HG02981 (cell line): ENCODE results near the gene STRADA.

Experiments used
- ATAC-seq: cut with Tn5 transposase; IDR thresholded peaks from one replicate; pipeline ENCODE4 v1.9.1; 2021; ENCODE audit warnings: mild to moderate bottlenecking, moderate library complexity; ENCODE audit not compliant: unreplicated experiment

The STRADA gene

DNA sequence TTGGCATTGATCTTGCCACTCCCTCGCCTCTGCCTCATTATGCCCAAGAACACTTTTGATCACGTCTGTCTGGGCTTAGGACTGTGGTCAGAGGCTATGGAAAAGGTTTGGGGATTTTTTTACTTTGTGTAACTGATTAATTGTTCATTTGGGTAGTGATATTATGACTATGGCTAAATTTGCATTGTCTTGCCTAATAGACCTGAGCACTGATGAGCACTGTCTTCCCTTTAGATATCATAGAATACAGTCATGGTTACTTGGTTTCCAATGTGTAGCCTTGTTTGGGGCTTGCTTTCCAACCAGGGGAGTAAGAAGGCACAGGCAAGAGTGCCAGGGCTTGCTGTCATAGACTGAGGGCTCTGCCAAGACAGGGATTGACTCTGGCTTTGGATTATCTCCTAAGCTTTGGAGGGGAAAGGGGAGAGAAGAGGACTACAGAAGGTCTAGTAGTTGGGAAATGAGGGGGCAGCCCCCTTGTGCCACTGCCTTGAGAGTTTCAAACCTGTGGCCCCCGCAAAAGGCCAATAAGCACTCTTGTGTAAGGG is 55.4 kb downstream of the STRADA start:
- no peak for ATAC-seq

DNA sequence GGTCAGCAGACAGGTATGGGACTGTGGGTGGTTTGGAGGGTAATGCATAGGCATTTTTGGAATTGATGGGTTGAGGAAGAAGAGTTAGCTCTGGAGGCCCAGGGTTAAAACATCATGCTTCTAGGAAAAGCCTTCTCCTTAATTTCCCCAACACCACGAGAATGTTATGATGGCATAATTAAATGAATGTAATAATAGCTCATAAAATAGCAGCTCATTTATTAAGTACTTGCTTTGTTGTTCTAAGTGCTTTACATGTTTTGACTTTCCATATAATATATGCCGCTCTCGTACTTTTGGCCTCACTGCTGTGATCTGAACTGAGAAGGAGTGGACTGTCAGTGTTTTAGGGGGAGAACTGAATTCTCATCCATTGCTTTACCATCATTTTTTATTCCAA is 56.0 kb downstream of the STRADA start:
- no peak for ATAC-seq

DNA sequence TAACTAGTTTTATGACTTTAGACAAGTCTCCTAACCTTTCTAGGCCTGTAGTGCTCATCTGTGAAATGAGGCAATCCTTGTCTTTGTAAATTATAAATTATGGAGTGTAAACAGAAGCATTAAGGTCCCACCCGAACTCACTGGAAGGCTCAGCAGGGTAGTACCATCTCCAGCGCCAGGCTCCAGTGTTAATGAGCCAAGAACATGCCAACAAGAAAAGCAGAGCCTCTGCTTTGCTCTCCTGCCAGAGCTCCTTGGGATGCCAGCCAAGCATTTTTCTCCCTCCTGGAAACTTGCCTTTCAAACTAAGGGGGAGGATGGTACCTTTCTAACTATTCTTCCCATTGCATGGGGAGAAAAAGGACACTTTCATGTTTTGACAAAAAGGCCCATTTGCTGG is 56.6 kb downstream of the STRADA start:
- no peak for ATAC-seq

DNA sequence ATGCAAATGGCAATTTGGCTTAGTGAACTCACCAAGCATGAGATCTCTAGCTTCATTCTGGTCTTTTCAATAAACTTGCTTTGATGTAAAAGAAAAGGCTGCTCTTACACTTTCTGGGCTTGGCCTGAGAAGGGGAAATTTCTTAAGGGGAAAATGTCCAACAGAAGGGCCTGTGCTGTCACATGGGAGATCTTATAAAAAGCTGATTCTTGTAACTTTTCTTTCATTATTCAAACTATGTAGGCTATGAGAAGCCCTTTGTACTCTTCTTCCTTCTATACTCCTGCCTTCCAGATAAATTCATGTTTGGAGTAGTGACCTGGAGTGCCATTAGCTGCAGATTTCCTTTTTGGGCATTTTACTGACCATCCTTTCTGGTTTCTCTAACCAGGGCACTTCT is 58.6 kb downstream of the STRADA start:
- ATAC-seq = no peak

DNA sequence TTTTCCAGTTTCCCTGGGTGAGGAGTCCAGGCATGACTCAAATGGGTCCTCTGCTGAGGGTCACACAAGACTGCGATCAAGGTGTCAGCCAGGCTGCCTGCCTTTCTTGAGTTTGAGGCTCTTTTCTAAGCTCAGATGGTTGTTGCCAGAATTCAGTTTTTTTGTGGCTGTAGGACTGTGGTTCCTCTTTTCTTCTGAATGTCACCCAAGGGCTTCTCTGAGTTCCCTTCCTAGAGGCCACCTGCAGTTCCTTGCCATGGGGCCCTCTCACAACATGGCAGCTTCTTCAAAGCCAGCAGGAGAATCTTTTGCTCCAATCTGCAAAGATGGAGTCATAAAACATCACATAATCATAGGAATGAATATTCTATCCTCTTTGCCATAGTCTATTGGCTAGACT is 59.2 kb downstream of the STRADA start:
- no peak for ATAC-seq

DNA sequence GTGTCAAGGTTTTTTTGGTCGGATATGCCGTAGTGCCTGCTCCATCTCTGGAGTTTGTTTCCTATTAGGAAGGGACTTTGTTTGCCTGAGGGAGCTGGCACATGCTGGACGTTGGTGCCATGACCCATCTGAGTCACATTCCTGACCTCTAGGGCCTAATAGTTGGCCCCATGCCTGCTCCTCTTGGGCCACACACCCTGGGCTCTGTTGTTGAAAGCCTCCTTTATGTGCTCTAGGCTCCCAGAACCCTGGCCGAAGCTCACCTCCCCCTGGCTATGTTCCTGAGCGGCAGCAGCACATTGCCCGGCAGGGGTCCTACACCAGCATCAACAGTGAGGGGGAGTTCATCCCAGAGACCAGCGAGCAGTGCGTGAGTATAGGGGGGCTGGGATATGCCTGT is 60.1 kb downstream of the STRADA start:
- no peak for ATAC-seq

DNA sequence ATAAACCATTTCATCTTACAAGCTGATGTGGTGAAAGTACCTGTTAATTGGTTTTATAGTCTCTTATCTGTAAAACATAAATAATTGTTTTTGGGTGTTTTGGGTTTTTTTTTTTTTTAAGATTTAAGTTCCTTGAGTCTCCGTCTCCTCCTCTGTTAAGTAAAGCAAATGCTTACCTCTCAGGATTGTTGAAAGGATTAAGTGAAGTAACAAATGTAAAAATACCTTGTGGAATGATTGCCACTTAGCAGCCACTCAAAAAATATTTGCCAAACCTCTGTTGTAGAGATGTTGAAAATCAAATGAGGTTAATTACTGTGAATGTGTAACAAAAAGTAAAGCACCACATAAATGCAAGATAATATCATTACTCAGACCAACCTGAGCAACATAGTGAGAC is 60.9 kb downstream of the STRADA start:
- no peak for ATAC-seq

DNA sequence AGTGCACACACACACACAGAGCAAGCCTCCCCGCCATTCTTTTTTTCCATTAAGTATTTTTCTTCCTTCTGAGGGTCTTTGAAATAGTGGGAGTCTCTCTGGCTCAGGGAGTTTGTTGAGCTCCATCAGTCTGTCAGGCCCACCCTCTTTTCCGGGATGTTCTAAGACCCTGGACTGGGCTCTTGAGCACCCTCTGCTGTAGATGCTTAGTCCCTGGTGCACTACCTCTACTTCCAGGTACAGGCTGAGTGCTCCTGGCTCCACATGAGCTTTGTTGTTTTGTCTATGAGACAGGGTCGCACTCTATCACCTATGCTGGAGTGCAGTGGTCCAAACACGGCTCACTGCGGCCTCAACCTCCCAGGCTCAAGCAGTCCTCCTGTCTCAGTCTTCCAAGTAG is 62.4 kb downstream of the STRADA start:
- ATAC-seq = no peak

DNA sequence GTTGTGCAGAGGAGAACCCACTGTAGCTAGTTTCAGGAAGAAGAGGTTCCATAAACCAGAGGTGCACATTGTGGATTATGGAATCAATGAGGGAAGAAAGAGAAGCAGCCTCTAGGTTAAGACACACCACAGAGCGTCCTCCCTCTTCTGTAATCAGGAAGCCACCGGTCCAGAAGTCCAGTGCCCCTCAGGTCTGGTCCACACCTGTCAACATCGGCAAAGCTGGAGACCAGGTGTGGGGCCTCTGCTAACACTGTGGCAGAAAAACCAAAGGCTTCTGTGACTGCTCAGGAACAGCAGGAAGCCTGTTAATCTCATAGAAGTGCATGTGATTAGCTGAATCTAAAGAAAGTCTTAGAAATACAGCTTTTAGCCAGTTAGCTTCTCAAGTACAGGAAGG is 65.0 kb downstream of the STRADA start:
- ATAC-seq = no peak

DNA sequence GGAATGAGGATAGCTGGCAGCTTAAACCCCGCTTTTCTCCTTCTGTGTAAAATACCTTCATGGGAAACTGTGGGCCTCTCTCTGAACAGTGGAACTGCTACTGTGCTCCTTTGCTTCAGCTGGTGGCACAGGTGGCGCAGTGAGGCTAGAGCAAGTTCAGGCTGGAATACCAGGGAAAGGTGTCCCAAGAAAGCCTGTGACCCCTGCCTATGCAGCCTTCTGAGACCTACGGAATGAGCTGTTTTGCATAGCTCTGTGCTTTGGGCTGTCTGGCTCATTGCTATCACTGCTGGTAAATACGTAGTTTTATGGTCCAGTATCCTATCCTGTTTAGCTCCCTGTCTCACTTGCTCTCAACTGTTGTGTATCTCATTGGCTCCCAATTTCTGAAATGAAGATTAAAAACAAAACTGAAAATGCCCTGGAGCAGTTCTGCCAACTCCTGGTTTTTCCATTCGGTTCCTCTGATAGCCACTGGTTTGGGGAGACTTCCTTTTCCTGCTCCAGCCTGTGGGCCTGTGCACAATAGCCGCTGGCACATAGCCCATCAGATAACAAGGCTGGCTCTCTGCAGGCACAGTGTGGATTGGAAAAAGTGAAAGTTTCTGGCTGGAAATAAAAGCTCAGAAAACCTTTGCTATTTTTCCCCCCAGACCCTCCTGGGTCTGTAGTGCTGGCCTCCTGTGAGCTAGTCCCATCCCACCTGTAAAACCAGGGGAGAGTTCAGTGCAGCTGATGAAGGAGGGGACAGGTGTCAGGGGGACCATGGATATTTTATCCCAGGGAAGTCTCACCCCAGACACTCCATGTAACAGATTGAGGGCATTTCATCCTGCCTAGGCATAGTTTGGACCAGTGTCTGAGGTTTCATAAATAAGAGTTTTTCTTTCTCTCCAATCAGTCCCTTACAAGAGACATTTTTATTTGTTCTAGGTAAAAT is 65.7 kb downstream of the STRADA start:
- no peak for ATAC-seq

DNA sequence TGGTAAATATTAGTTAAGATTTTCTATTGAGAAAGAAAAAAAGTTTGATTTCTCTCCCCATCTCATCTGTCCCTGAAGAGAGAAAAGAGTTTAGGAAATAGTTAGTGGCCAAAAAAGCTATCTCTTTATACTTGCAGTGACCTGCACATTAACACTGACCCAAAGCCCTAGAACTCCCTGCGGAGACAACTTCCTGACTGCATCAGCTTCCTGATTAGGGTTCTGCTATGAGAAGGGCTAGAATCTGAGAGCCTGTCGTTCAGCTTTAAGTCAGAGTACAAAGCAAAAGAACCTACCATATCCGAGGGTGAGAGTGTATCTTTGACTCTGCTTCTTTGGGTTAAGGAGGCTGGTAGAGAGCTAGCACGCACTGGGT is 66.4 kb downstream of the STRADA start:
- no peak for ATAC-seq

DNA sequence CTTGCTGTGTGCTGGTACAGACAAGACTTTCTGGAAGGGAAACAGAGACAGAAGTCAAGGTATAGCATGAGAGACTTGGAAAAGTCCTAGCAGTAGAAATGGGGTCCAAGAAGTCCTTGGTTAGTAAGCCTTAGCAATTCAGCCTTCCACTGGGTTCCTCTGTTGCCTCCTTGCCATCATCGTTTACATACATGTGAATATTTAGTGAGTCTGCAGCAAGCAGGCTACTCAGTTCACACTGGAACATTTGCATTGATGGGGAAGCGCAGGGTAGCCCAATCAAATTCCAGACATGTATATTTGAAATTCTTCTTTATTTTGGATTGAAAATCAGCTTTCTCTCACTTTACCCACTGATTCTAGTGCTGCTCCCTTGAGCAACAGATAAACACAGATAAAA is 68.7 kb downstream of the STRADA start:
- no peak for ATAC-seq

DNA sequence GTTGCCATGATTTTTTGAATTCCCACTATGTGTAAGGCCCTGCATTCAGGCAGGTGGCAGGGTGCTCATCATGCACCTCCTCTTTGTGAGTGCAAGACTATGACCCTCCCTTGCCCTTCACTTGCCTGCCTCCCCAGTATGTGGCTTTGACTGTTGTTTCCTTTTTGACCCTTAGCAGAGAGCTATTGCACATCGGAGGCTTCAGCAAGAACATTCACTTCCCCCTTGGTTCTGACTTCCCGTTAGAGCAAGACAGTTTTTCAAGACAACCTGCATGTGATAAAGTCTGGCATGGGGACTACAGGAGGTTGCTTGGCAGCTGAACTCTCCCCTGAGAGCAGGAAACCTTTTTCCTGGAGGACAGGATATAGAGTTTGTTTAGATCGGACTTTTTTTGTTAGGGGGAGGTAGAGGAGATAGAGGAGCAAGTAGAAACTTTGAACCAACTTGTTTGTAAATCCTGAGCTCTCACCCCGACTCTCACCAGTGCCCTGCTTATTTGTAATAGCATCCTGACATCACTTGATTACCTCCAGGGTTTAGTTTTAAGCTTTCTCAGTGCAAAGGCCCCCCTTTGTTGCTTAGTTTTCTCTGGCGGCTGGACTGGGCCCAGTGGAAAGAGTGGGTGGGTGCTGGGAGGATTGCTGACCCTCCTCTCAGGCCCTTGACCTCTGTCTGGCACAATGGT is 75.9 kb downstream of the STRADA start:
- ATAC-seq = peak; percentile 48

DNA sequence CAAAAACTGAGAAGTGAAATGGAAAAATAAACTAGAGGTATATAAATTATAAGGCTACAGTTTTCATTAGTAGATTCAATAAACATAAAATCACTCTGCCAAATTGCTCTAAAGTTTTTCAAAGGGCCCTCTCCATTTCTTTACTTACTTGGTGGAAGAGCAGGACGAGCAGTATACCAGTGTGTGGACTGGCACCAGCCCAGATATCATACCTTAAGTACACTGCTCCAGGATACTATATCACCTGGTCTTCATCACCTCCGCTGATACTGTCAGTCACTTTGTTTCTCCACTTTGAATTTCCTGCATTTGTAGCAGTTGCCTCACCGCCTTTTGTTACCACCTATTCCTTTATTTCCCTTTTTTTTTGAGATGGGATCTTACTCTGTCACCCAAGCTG is 81.7 kb downstream of the STRADA start:
- ATAC-seq = no peak

DNA sequence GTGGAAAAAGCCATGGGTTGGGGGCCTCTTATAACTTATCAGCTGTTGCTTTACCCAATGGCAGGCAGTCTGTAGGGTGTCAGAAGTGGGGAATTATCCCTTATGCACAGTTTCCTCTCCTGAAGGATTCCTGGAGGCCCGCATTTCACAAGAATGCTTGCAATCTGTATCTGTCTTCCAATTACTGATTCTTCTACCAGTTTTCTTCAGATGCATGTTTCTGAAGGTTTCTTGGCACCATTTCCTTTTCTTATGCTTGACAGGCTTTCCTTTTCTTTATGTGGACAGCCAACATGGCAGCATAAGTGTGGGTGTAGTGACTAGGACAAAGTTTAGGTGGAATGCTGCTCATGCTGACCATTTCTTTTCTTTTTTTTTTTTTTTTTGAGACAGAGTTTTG is 83.2 kb downstream of the STRADA start:
- ATAC-seq = no peak

DNA sequence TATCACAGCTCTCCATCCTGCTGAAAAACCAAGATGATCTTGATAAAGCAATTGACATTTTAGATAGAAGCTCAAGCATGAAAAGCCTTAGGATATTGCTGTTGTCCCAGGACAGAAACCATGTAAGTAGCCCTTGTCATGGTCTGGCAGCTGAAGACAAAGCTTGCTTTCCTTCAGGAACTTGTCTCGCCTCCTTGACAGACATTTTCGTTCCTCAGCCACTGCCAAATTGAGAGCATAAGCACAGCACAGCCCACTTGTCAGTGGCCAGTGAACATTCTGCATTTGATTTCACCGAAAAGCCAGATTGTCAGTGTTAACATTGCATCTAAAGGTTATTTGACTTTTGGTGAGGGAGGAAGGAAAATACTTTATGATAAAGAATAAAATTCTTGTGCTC is 83.8 kb downstream of the STRADA start:
- ATAC-seq = no peak

DNA sequence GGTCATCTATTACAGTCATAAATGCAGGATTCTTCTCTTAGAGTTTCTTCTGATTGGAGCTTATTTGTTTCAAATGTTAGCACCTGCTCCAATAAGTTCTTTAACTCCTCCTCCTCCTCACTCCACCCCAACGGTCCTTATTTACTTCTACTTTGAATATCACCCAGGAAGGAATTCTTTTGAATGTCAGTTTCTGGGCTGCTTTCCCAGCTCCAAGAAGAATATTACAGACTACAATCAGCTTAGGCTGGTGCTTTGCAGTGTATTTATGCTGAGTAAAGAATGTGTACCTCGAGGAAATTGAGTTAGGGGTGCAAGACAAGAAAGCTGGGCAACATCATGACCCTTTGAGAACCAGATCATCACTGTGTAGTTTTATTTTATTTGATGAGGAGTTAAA is 88.5 kb downstream of the STRADA start:
- no peak for ATAC-seq
